GM18870 (cell line): ENCODE measurements around the gene P2RX4.
"Not testable (repeated sequence)": the region's sequence is repeated elsewhere in the genome, so short reads cannot be mapped to it uniquely, and the experiment has no call there.

Experiments
- ATAC-seq: cut with Tn5 transposase; IDR thresholded peaks from one replicate; pipeline ENCODE4 v1.9.1; 2021; ENCODE audit warnings: moderate library complexity; ENCODE audit not compliant: unreplicated experiment

Gene P2RX4

DNA sequence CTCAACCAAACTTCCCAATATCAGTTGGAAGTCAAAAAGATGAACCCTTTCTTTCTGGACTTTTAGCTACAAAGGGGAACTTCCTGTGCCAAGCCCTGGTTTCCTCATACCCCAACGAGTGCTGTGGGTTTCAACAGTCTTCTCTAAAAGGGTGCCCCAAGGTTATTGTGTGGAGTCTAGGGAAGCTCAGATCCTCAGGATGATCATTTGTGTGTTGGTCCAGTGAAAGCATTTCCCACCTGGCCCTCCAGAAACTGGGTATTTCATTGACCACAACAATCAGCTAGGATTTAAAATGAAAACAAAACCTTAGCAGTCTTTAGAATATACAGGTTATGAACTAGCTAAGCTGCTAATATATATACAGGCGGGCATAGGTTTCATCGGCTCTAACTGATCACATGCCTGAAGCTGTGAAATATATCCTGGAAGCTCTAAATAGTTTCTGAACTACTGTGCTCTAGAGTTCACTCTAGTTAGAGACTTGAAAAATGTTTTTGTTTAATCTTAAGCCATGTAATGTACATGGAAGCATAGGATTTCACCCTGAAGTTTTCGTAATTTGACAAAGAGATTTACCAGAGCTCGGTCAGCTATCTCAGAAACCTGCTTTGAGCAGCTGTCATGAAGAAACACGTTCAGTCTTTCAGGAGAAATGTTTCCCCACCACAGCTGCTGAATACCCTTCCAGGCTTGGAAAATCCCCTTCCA, 29.6 kb downstream of the P2RX4 start:
- no peak for ATAC-seq

GRCh38 chr12:121240062-121240420, 30.1 kb downstream of the P2RX4 start:
- ATAC-seq: no peak

DNA sequence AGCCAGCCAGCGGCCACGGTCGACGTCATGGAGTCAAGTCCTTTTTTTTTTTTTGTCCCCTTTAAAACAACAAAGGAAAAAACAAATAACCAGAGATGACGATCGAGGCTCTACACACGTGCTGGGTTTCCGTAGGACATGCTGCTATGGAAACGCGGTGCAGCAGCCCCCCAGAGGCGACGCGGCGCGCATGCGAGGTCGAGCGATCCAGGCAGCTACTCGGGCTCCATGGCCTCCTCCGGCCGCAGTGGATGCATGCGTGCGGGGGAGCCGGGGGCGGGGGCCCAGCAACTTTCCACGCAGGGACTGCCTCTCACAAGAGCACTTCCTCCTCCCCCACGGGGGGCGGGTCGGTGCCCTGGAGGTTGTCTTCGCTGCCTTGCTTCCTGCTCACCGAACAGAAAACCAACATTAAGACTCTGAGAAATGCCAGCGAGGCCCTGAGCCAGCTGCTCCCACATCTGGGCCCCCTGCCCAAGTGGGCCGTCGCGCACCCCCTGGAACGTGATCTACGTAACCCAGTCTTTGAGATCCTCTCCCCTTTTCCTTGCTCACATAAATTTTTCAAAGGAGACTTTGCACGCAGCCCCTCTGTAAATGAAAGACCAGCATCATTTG, 30.7 kb downstream of the P2RX4 start:
- no peak for ATAC-seq

DNA sequence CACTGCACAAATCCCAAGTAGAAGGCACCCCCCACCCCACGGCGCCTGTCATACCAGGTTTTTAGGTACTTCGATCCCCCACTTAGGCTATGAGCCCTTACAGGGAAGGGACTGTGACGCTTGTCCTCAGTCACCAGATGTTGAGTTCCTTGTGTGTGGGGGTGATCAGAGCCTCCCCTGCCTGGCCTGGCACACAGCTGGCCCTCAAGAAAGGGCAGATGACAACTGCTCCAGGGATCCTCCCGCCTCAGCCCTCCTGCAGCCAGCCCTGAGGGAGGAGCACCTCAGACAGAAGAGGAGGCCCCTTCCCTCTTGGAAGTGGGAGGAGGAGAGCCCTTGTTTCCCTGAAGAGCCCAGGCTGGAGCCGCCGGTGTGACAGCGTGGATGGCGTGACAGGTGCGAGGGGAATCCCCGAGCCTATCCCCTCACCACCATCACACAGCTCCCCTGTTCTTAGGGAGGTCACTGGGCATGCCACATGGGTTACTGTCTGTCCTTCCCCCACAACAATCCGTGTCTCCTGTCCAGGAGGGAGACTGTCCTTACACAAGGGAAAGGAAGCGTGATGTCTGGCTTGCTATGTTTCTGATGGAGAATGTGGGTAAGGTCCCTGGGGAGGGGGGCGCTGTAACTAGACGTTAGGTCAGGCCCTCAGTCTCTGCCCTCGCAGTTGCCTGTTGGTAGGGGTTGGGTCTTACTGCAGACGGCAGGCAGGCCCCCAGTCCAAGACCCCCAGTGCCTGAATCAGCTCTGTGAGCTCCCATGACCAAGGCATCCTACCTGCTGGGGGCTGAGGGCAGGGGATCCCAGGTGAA, 31.4 kb downstream of the P2RX4 start:
- ATAC-seq: no peak

DNA sequence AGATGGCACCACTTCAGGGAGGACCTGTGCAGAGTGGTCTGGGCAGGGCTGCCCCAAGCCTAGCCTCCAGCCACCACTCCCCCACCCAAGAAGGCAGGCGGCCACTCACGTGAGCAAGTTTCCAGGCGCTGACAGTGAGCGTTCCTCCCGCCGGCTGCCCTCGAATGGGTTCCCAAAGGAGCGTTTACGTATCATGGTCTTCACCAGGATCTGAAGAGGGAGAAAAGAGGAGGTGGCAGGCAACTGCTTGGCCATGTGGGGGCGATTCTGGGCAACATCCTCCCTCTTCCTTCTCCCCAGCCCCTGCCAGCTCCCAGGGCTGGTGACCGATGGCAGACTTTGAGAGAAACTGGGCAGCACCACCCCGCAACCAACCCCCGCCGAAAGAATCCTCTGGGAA, 35.1 kb downstream of the P2RX4 start:
- no peak for ATAC-seq

DNA sequence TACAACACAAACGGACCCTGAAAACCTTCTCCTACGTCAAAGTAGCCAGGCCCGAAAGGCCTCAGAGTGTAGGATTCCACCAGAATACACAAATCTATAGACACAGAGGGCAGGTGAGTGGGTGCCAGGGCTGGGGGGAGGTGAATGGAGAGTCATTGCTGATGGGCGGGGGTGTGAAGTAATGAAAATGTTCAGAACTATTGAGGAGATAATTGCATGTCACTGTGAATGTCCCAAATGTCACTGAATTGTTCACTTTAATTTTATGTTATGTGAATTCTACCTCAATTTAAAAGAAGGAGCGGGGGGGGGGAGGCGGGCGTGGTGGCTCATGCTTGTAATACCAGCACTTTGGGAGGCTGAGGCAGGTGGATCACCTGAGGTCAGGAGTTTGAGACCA, 36.0 kb downstream of the P2RX4 start:
- no peak for ATAC-seq

DNA sequence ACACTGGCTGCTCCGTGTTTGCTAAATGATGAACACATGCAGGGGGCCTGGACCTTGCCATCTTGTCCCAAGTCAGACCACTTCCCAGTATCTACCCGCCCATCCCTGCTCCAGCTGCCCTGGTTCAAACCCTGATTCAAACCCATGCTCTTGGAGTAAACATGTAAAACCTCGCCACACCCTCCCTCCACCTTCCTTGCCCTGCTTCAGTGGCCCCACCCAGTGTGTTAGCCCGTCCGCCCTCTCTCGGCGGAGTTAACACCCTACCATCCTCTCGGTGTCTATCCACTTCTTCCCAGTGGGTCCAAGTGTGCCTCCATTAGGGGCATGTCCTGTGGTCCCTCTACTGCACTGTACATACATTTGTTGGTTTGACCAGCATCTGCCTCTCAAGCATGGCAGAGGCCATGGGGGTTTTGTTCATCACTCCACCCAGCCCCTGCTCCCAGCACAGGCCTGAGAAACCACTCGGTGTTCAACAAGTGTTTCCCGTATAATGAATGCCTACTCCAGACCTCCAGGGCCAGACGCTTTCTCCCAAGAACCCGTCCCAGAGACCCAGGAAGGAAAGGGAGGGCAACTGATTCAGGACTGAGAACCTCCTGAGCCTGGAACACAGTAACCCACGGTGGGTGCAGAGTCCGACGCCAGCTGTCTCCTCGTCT, 37.1 kb downstream of the P2RX4 start:
- ATAC-seq: no peak

DNA sequence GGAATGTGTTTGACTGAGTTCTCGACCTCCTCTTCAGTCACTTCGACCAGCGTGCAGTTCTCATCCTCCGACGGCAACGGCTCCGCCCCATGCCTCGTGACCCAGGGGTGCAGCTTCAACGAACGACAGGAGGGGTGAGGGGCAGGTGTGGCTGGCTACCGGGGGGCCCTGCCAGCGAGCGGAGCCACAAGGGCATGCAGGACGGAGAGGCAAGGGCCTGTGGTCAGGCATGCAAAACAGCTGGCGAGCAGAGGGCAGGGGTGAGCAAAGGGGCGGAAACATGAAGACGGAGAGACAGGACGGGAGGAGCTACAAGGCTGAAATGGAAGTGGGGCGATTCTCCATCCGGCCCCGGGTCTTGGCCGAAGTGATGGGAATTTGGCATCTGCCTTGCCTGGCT, 38.7 kb downstream of the P2RX4 start:
- no peak for ATAC-seq

GRCh38 chr12:121250359-121250758, 40.4 kb downstream of the P2RX4 start:
- no peak for ATAC-seq

DNA sequence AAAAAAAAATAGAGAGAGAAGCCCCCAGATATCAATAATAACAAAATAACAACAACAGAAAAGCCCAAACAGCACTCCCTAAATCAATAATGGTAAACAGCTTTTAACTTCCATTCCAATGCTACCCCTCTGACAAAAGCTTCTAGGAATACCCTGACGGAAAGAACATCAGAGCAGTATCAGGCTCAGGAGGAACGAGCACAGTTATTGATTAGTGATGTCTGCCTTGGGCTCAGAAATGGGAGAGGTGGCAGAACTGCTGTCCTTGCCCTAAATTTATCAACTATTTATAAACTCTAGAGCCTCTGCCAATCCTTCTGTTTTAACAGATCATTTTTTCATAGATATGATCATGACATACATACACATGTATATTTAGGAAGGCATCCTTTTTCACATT, 41.9 kb downstream of the P2RX4 start:
- ATAC-seq: no peak

DNA sequence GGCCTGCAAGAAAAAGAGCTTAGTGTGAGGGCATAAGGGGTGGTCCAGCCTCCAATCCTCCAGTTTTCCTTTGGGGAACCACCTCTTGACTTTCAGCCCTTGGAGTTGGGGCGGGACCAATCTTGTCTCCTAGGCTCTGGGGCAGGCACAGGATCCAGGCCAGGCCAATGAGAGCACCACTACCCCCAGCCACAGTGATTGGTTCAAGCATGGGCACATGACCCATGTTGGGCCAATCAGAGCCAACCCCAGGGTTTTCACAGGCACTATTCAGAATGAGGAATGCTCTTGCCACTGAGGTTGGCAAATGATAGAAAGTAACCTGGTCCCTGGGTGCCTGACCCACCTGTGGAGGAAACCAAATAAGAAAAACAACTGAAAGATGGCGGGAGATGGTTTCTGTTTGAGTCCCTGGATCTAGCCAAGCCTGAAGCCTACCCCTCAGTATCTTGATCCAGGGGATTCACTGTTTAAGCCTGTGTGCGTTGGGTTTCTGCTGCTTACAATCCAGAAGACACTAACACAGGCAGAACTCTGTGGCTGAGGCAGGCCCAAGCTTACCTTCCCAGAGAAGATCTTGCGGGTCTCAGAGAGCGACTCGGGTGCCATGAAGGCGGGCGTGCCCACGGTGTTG, 42.9 kb downstream of the P2RX4 start:
- ATAC-seq: no peak

GRCh38 chr12:121253638-121254335, 43.9 kb downstream of the P2RX4 start:
- ATAC-seq: no peak

GRCh38 chr12:121255433-121255832, 45.5 kb downstream of the P2RX4 start:
- no peak for ATAC-seq

- ATAC-seq: not testable (repeated sequence)
Observed at GRCh38 chr12:121257704-121258449, 47.9 kb downstream of the P2RX4 start.

DNA sequence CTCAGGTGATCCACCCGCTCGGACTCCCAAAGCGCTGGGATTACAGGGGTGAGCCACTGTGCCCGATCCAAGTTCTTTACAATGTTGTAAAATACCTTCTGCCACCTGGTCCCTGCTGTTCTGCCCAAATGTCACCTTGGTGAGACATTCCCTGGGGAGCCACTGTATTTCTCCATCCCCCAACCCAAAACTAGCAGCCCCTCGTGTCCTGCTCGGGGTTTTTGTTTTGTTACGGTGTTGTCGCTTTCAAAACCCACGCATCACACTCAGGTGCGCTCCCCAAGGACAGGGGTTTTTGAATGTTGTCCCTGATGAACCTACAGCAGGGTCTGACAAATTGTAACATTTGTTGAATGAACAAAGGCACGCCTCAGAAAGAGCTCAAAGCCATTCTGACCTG, 49.1 kb downstream of the P2RX4 start:
- ATAC-seq: no peak

DNA sequence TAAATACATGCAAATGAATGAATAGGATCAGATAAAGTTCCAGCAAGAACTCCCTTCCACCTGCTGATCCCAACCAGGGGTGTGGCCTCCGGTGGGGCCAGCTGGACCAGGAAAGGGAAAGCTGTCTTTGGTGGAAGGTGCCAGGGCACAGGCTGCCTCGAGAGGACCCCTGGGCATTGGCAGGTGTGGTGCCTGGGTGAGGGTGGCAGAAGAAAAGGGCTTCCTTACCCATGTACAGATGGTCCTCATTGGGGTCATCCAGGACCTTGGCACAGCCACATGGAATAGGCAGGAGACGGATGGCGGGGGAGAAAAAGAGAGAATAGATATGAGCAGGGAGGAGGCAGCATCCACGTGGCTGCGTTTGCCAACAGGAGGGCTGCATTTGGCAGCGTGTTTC, 50.2 kb downstream of the P2RX4 start:
- ATAC-seq: no peak

- ATAC-seq: no peak
Observed at GRCh38 chr12:121261398-121261797, 51.5 kb downstream of the P2RX4 start.

DNA sequence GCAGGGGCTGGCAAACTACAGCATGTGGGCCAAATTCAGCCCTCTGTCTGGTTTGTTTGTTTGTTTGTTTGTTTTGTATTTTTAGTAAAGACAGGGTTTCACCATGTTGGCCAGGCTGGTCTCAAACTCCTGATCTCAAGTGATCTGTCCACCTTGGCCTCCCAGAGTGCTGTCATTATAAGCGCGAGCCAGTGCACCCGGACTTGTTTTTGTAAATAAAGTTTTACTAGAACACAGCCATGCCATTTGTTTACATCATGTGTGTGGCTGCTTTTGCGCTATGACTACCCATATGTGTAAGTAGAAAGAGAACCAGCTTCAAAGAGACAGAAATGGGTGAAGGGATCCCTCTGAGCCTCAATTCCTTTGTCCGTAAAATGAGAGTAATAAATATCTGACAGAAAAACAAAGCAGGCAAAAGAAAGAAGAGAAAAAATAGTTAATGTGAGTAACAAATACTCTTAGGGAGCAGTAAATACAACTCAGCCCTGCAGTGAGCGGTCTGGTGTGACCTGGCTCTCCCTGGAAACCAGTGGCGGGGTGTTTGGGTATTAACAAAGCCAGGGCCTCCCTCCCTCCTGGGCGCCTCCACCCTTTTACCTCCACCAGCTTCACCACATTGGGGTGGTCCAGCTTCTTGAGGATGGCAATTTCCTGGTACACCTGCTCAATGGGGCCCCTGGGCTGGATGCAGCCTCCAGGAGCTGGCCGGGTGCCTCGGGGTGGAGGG, 53.4 kb downstream of the P2RX4 start:
- ATAC-seq: no peak

DNA sequence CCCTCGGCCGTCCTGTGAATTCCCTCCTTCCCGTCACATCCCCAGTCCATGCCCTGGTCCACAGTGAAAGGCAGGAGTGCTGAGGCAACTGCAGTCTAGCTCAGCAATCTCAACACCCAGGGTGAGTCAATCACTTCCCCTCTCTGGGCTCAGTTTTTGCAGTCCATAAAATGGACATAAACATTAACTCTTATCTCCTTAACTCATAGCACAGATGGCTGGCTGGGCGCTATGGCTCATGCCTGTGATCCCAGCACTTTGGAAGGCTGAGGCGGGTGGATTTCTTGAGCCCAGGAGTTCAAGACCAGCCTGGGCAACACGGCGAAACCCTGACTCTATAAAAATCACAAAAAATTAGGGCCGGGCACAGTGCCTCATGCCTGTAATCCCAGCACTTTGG, 54.2 kb downstream of the P2RX4 start:
- ATAC-seq: no peak
